ENCODE measurements around the gene ICAM4.
"Not testable (repeated sequence)": the region's sequence is repeated elsewhere in the genome, so short reads cannot be mapped to it uniquely, and the experiment has no call there.

Gene ICAM4

GRCh38 chr19:10320602-10321416 is 34.1 kb downstream of the ICAM4 start:
- DNase-seq = no peak

GRCh38 chr19:10321417-10321797 is 34.7 kb downstream of the ICAM4 start:
- DNase-seq = no peak

GRCh38 chr19:10321874-10322835 is 35.4 kb downstream of the ICAM4 start:
- DNase-seq = no peak

GRCh38 chr19:10325732-10326131 is 39.0 kb downstream of the ICAM4 start:
- DNase-seq = no peak

GRCh38 chr19:10327793-10328192 is 41.0 kb downstream of the ICAM4 start:
- DNase-seq = no peak

- no peak for DNase-seq
Observed at GRCh38 chr19:10328558-10329429, 42.0 kb downstream of the ICAM4 start.

- no peak for DNase-seq
Observed at GRCh38 chr19:10329555-10329954, 42.8 kb downstream of the ICAM4 start.

GRCh38 chr19:10332158-10332964 is 45.6 kb downstream of the ICAM4 start:
- no peak for DNase-seq

GRCh38 chr19:10332965-10333757 is 46.4 kb downstream of the ICAM4 start, which contains the start of gene RAVER1:
TSS of gene RAVER1 (minus strand) at chr19:10333529. CDS start at chr19:10333507, 22 bp downstream.
- DNase-seq = peak; percentile 79

GRCh38 chr19:10333758-10334587 is 47.2 kb downstream of the ICAM4 start:
- DNase-seq = no peak

- no peak for DNase-seq
Observed at GRCh38 chr19:10334588-10335351, 48.0 kb downstream of the ICAM4 start.

- no peak for DNase-seq
Observed at GRCh38 chr19:10335352-10335985, 48.7 kb downstream of the ICAM4 start.

- DNase-seq = not testable (repeated sequence)
Observed at GRCh38 chr19:10336725-10337124, 50.0 kb downstream of the ICAM4 start.
